Measurements from ENCODE around the gene TMEM106C.
"Not testable (repeated sequence)": the region's sequence is repeated elsewhere in the genome, so short reads cannot be mapped to it uniquely, and the experiment has no call there.

The TMEM106C gene

GRCh38 chr12:47954058-47954457 is 9.3 kb upstream of the TMEM106C start:
- H3K9me3 ChIP-seq (ENCODE audit: insufficient read depth, low read depth, low read length) = peaks cover 18% of the 10 kb centered on the region
- H3K27me3 ChIP-seq (ENCODE audit: insufficient read depth, low read length) = peaks cover 6% of the 10 kb centered on the region; the same call in 1 of the 2 replicates
- no peak overlapping the region for H3K9ac ChIP-seq (ENCODE audit: low read depth, low read length)
- H3K27ac ChIP-seq (ENCODE audit: low read length) = no peak overlapping the region
- no peaks in the 10 kb centered on the region for H3K4me1 ChIP-seq (ENCODE audit: insufficient read depth, low read length)
- no peaks in the 10 kb centered on the region for H3K36me3 ChIP-seq (ENCODE audit: insufficient read depth, low read depth, low read length)
- H3K4me3 ChIP-seq (ENCODE audit: low read length) = no peak overlapping the region

GRCh38 chr12:47954467-47955045 is 8.8 kb upstream of the TMEM106C start:
- H3K36me3 ChIP-seq (ENCODE audit: insufficient read depth, low read depth, low read length) = no peaks in the 10 kb centered on the region
- no peaks in the 10 kb centered on the region for H3K4me1 ChIP-seq (ENCODE audit: insufficient read depth, low read length)
- no peak overlapping the region for H3K4me3 ChIP-seq (ENCODE audit: low read length)
- peaks cover 6% of the 10 kb centered on the region; the same call in 1 of the 2 replicates for H3K27me3 ChIP-seq (ENCODE audit: insufficient read depth, low read length)
- no peak overlapping the region for H3K27ac ChIP-seq (ENCODE audit: low read length)
- peaks cover 18% of the 10 kb centered on the region for H3K9me3 ChIP-seq (ENCODE audit: insufficient read depth, low read depth, low read length)
- no peak overlapping the region for H3K9ac ChIP-seq (ENCODE audit: low read depth, low read length)

DNA sequence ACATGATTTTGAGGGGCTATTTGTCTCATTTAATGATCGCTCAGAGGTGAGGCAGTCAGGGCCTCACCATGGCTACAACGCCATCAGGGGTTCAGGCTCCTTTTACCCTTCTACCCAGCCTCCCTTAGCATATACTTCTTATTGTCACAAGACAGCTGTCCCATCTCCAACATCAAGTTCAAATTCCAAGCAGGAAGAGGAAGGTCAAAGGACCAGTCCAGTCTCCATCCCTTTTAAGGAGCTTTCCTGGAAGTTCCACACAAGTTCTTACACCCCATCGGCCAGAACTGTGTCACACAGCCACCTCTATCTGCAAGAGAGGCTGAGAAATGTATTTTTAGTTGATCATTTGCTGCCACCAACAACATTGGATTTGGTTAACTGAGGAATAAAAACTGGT is 8.3 kb upstream of the TMEM106C start:
- peaks cover 6% of the 10 kb centered on the region; the same call in 1 of the 2 replicates for H3K27me3 ChIP-seq (ENCODE audit: insufficient read depth, low read length)
- H3K36me3 ChIP-seq (ENCODE audit: insufficient read depth, low read depth, low read length) = no peaks in the 10 kb centered on the region
- no peak overlapping the region for H3K9ac ChIP-seq (ENCODE audit: low read depth, low read length)
- H3K4me3 ChIP-seq (ENCODE audit: low read length) = no peak overlapping the region
- peaks cover 20% of the 10 kb centered on the region for H3K9me3 ChIP-seq (ENCODE audit: insufficient read depth, low read depth, low read length)
- no peaks in the 10 kb centered on the region; the same call in 1 of the 2 replicates for H3K4me1 ChIP-seq (ENCODE audit: insufficient read depth, low read length)
- H3K27ac ChIP-seq (ENCODE audit: low read length) = no peak overlapping the region

- peaks cover 25% of the 10 kb centered on the region for H3K9me3 ChIP-seq (ENCODE audit: insufficient read depth, low read depth, low read length)
- peaks cover 21% of the 10 kb centered on the region for H3K27me3 ChIP-seq (ENCODE audit: insufficient read depth, low read length)
- H3K4me1 ChIP-seq (ENCODE audit: insufficient read depth, low read length); H3K4me3 ChIP-seq (ENCODE audit: low read length); H3K9ac ChIP-seq (ENCODE audit: low read depth, low read length); H3K27ac ChIP-seq (ENCODE audit: low read length); H3K36me3 ChIP-seq (ENCODE audit: insufficient read depth, low read depth, low read length): not testable (repeated sequence)
Measured at GRCh38 chr12:47957671-47958070, 5.7 kb upstream of the TMEM106C start.

DNA sequence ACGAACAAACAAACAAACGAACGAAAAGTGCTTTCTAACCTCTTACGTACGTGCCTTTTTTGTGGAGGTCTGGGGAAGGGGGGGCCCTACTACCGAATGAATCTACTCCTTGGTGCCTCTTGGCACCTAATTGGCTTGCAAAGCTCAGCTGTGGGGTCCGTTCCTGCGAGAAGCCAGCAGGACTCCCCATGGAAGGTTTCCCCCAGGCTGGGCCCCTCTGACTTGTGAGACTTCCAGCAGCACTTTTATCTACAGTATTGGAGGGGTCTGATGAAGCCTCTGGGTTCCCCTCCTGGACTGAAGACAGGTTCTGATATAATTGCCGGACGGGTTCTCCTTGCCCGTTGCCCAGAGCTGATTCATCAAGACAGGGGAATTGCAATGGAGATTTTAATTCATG is 1.2 kb upstream of the TMEM106C start:
- H3K27me3 ChIP-seq (ENCODE audit: insufficient read depth, low read length) = peaks cover 46% of the 10 kb centered on the region
- H3K27ac ChIP-seq (ENCODE audit: low read length) = no peak overlapping the region
- H3K9ac ChIP-seq (ENCODE audit: low read depth, low read length) = no peak overlapping the region
- no peaks in the 10 kb centered on the region for H3K36me3 ChIP-seq (ENCODE audit: insufficient read depth, low read depth, low read length)
- H3K4me1 ChIP-seq (ENCODE audit: insufficient read depth, low read length) = peaks cover 6% of the 10 kb centered on the region; the same call in 1 of the 2 replicates
- no peak overlapping the region for H3K4me3 ChIP-seq (ENCODE audit: low read length)
- H3K9me3 ChIP-seq (ENCODE audit: insufficient read depth, low read depth, low read length) = peaks cover 24% of the 10 kb centered on the region

DNA sequence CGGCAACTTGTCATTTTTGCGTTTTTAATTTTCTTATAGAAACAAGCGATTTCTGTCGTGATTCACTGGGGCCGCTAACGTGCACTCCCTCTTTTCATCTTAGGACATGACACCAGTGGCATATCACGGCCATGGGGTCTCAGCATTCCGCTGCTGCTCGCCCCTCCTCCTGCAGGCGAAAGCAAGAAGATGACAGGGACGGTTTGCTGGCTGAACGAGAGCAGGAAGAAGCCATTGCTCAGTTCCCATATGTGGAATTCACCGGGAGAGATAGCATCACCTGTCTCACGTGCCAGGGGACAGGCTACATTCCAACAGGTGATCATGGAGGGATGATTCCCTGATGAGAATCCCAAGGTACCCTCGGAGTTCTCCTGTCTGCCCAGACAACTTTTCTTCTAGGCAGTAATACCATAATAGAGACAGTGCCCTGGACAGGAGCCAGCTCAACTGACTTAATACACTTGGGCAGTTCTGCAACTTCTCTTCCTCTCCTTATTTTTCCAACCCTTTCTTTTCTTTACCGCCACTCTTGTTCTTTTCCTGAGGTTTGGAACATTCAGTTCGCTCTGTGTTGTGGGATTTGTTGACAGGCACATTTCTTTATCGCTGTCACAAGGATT is 821 bp downstream of the TMEM106C start:
- Histone ChIP-seq H3K27ac (ENCODE audit: low read length) (no peak overlapping the region), H3K27me3 (ENCODE audit: insufficient read depth, low read length) (peaks cover 46% of the 10 kb centered on the region), H3K9ac (ENCODE audit: low read depth, low read length) (peak overlapping the region; percentile 54; the same call in 1 of the 2 replicates), H3K4me1 (ENCODE audit: insufficient read depth, low read length) (peaks cover 6% of the 10 kb centered on the region; the same call in 1 of the 2 replicates), H3K4me3 (ENCODE audit: low read length) (peak overlapping the region; percentile 79), H3K9me3 (ENCODE audit: insufficient read depth, low read depth, low read length) (peaks cover 7% of the 10 kb centered on the region; the same call in 1 of the 2 replicates), H3K36me3 (ENCODE audit: insufficient read depth, low read depth, low read length) (peaks cover 9% of the 10 kb centered on the region; the same call in 1 of the 2 replicates)

DNA sequence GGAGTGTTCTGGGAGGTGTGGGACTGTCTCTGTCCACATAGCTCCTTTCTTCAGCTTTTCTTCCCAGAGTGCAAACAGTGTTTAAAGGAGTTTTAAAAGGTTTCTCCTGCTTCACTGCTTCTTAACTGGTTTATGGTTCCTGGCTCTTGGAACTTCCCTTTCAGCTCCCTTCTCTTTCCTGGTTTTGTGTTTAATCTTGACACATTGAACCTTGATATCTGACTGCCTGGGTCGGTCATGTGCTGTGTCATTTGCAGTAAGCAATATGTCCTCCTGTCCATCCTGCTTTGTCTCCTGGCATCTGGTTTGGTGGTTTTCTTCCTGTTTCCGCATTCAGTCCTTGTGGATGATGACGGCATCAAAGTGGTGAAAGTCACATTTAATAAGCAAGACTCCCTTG is 2.2 kb downstream of the TMEM106C start:
- no peak overlapping the region for H3K9ac ChIP-seq (ENCODE audit: low read depth, low read length)
- H3K27ac ChIP-seq (ENCODE audit: low read length) = no peak overlapping the region
- peaks cover 2% of the 10 kb centered on the region; the same call in 1 of the 2 replicates for H3K9me3 ChIP-seq (ENCODE audit: insufficient read depth, low read depth, low read length)
- peaks cover 9% of the 10 kb centered on the region; the same call in 1 of the 2 replicates for H3K36me3 ChIP-seq (ENCODE audit: insufficient read depth, low read depth, low read length)
- H3K4me1 ChIP-seq (ENCODE audit: insufficient read depth, low read length) = peaks cover 6% of the 10 kb centered on the region; the same call in 1 of the 2 replicates
- H3K27me3 ChIP-seq (ENCODE audit: insufficient read depth, low read length) = peaks cover 54% of the 10 kb centered on the region
- H3K4me3 ChIP-seq (ENCODE audit: low read length) = no peak overlapping the region

GRCh38 chr12:47967461-47968321 is 4.3 kb downstream of the TMEM106C start:
- no peaks in the 10 kb centered on the region for H3K9me3 ChIP-seq (ENCODE audit: insufficient read depth, low read depth, low read length)
- peaks cover 9% of the 10 kb centered on the region; the same call in 1 of the 2 replicates for H3K36me3 ChIP-seq (ENCODE audit: insufficient read depth, low read depth, low read length)
- no peak overlapping the region for H3K27ac ChIP-seq (ENCODE audit: low read length)
- no peak overlapping the region for H3K9ac ChIP-seq (ENCODE audit: low read depth, low read length)
- H3K4me1 ChIP-seq (ENCODE audit: insufficient read depth, low read length) = peaks cover 6% of the 10 kb centered on the region; the same call in 1 of the 2 replicates
- H3K4me3 ChIP-seq (ENCODE audit: low read length) = no peak overlapping the region
- peaks cover 49% of the 10 kb centered on the region for H3K27me3 ChIP-seq (ENCODE audit: insufficient read depth, low read length)

GRCh38 chr12:47969845-47970244 is 6.4 kb downstream of the TMEM106C start:
- Histone ChIP-seq H3K4me3 (ENCODE audit: low read length) (no peak overlapping the region), H3K27me3 (ENCODE audit: insufficient read depth, low read length) (peaks cover 43% of the 10 kb centered on the region), H3K9ac (ENCODE audit: low read depth, low read length) (no peak overlapping the region), H3K9me3 (ENCODE audit: insufficient read depth, low read depth, low read length) (no peaks in the 10 kb centered on the region), H3K4me1 (ENCODE audit: insufficient read depth, low read length) (no peaks in the 10 kb centered on the region), H3K27ac (ENCODE audit: low read length) (no peak overlapping the region), H3K36me3 (ENCODE audit: insufficient read depth, low read depth, low read length) (peaks cover 9% of the 10 kb centered on the region; the same call in 1 of the 2 replicates)

DNA sequence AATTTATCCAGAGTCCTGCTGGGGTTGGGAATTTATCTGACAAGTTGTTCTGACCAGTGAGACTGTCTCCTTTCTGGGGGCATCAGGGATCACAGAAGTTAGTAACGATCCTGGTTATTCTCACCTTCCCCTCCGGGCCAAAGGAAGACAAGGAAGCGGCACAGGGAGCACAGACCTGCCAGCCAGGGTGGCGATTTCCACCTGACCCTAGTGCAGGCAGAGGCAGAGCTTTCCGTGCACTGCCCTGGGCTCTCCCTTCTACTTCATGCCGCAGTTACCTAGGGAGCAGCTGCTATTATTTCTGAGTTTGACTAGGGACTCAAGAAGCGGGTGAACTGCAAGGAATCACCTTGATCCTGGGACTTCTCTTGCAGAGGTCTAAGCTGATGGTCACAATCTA is 7.4 kb downstream of the TMEM106C start:
- Histone ChIP-seq H3K9ac (ENCODE audit: low read depth, low read length) (no peak overlapping the region), H3K4me3 (ENCODE audit: low read length) (no peak overlapping the region), H3K4me1 (ENCODE audit: insufficient read depth, low read length) (no peaks in the 10 kb centered on the region), H3K27ac (ENCODE audit: low read length) (no peak overlapping the region), H3K9me3 (ENCODE audit: insufficient read depth, low read depth, low read length) (no peaks in the 10 kb centered on the region), H3K27me3 (ENCODE audit: insufficient read depth, low read length) (peaks cover 33% of the 10 kb centered on the region), H3K36me3 (ENCODE audit: insufficient read depth, low read depth, low read length) (peaks cover 9% of the 10 kb centered on the region; the same call in 1 of the 2 replicates)

- no peaks in the 10 kb centered on the region for H3K9me3 ChIP-seq (ENCODE audit: insufficient read depth, low read depth, low read length)
- H3K9ac ChIP-seq (ENCODE audit: low read depth, low read length) = no peak overlapping the region
- no peak overlapping the region for H3K4me3 ChIP-seq (ENCODE audit: low read length)
- H3K36me3 ChIP-seq (ENCODE audit: insufficient read depth, low read depth, low read length) = peaks cover 6% of the 10 kb centered on the region; the same call in 1 of the 2 replicates
- no peak overlapping the region for H3K27ac ChIP-seq (ENCODE audit: low read length)
- H3K27me3 ChIP-seq (ENCODE audit: insufficient read depth, low read length) = peaks cover 29% of the 10 kb centered on the region; the same call in 1 of the 2 replicates
- H3K4me1 ChIP-seq (ENCODE audit: insufficient read depth, low read length) = no peaks in the 10 kb centered on the region
Measured at GRCh38 chr12:47972895-47973294, 9.5 kb downstream of the TMEM106C start.
